B cell (primary cell): Measurements from ENCODE around the gene ATAT1.

Experiments used
- CTCF ChIP-seq: fragments of 200-600 bp; IDR thresholded peaks from one replicate; pipeline ENCODE4 v1.8.0; 2022; ENCODE audit warnings: antibody characterized with exemption, mild to moderate bottlenecking
- EZH2 ChIP-seq: IDR thresholded peaks from 2 replicates; pipeline ENCODE4 v1.6.1; 2012; ENCODE audit warnings: borderline replicate concordance, low read depth, mild to moderate bottlenecking, moderate library complexity, low read length; ENCODE audit not compliant: insufficient read depth, poor library complexity, severe bottlenecking

- no peak for TF ChIP-seq EZH2
- no peak for TF ChIP-seq CTCF
Measured at GRCh38 chr6:30691208-30691847, 64.7 kb downstream of the ATAT1 start.
